Adrenal gland (tissue), 5 donors: Measurements from ENCODE around the gene OR6M1.

Experiments
- POLR2A ChIP-seq, 2 donors: fragments of 450-650 bp; IDR thresholded peaks; one replicate each; pipeline ENCODE4 v1.6.1; 2017; ENCODE audit warnings: antibody characterized with exemption in 2 of 2, mild to moderate bottlenecking in 2 of 2, moderate library complexity in 1 of 2
- TF ChIP-seq, protein P1 (sequence below), 6 experiments: fragments of 450-650 bp in 4 of 6; fragments of 200-600 bp in 2 of 6; sonication (generic) in 1 of 6; IDR thresholded peaks; 1 replicate in 5 of 6; 2 replicates in 1 of 6; pipeline versions ENCODE4 v1.5.1 to v1.8.0; 2016 to 2021; ENCODE audit warnings: antibody characterized with exemption in 6 of 6, mild to moderate bottlenecking in 2 of 6, moderate library complexity in 1 of 6
- donor health status: DM: no; HTN: no; CAD: no.

GRCh38 chr11:123798079-123798478 lies 8.1 kb downstream of the OR6M1 start:
- TF ChIP-seq, protein P1, sequence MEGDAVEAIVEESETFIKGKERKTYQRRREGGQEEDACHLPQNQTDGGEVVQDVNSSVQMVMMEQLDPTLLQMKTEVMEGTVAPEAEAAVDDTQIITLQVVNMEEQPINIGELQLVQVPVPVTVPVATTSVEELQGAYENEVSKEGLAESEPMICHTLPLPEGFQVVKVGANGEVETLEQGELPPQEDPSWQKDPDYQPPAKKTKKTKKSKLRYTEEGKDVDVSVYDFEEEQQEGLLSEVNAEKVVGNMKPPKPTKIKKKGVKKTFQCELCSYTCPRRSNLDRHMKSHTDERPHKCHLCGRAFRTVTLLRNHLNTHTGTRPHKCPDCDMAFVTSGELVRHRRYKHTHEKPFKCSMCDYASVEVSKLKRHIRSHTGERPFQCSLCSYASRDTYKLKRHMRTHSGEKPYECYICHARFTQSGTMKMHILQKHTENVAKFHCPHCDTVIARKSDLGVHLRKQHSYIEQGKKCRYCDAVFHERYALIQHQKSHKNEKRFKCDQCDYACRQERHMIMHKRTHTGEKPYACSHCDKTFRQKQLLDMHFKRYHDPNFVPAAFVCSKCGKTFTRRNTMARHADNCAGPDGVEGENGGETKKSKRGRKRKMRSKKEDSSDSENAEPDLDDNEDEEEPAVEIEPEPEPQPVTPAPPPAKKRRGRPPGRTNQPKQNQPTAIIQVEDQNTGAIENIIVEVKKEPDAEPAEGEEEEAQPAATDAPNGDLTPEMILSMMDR (IDR thresholded peaks at IDR 0.05): no peak
- no peak for TF ChIP-seq POLR2A (IDR thresholded peaks at IDR 0.05)
